HCT116 (cell line): Measurements from ENCODE around the gene RFTN1. TPM values are rescaled to one million over a fixed set of nuclear protein-coding genes. Genes with fewer than 3 reads are reported as not detected.

Experiments
- ATAC-seq: fragments of 200-7000 bp; cut with Tn5 transposase; 2 replicates; pipeline ENCODE4 v1.9.1; 2020; ENCODE audit warnings: mild to moderate bottlenecking, moderate library complexity
- BruUV-seq: library from RNA; stranded (reverse); fragments of 400-500 nt; replicated peaks from 2 replicates; lab custom pipeline; 2021; lab: Mats Ljungman, UMichigan
- CTCF ChIA-PET: fragments of 300-600 bp; sonication (Branson Sonifier 250); formaldehyde crosslinking; loops from one replicate; lab custom pipeline; 2021; ENCODE audit warnings: antibody characterized with exemption; lab: Charles Lee
- POLR2A ChIA-PET: fragments of 300-600, 350-600 bp; sonication (Branson Sonifier 250); formaldehyde crosslinking; loops from one replicate; lab custom pipeline; 2021; ENCODE audit warnings: antibody characterized with exemption; lab: Charles Lee
- RAD21 ChIA-PET, 2 experiments: fragments of 300-600 bp; sonication (Branson Sonifier 250); formaldehyde crosslinking; loops; one replicate each; lab custom pipeline; 2023; ENCODE audit warnings: low total read pairs in 2 of 2; ENCODE audit not compliant: uncharacterized antibody in 2 of 2, unreplicated experiment in 2 of 2, low non-redundant PET in 1 of 2; lab: Charles Lee
- DNase-seq: peaks from one replicate; pipeline ENCODE4 v3.0.0-alpha.2; 2010; ENCODE audit warnings: low read depth, low spot score
- H2AFZ ChIP-seq: fragments of 200-600 bp; shearing (Covaris generic), sonication (generic); 2 replicates; pipeline ENCODE4 v1.6.1; 2017; ENCODE audit warnings: low read depth, mixed run types, mixed read lengths, antibody characterized with exemption, low read length; ENCODE audit not compliant: poor library complexity, severe bottlenecking
- H3K27ac ChIP-seq: 2 replicates; pipeline ENCODE4 v1.5.1; 2012; ENCODE audit warnings: low read depth, low read length
- H3K27me3 ChIP-seq: fragments of 200-600 bp; sonication (generic); 2 replicates; pipeline ENCODE4 v1.6.1; 2016; ENCODE audit warnings: mixed run types, low read length, mixed read lengths; ENCODE audit not compliant: insufficient read depth
- H3K36me3 ChIP-seq, 2 experiments: fragments of 200-500 bp in 1 of 2; fragments of 200-600 bp in 1 of 2; sonication (Bioruptor generic) in 1 of 2; sonication (generic) in 1 of 2; 2 replicates each; pipeline versions ENCODE4 v1.5.1 to v1.6.1; 2014 to 2016; ENCODE audit warnings: low read length in 2 of 2, inconsistent platforms in 1 of 2, mixed read lengths in 1 of 2, mixed run types in 1 of 2; ENCODE audit not compliant: insufficient read depth in 2 of 2, control insufficient read depth in 1 of 2
- H3K4me1 ChIP-seq, 2 experiments: fragments of 200-600 bp in 1 of 2; sonication (generic) in 1 of 2; 2 replicates each; pipeline versions ENCODE4 v1.5.1 to v1.6.1; 2012 to 2017; ENCODE audit warnings: low read length in 2 of 2, inconsistent platforms in 1 of 2, mild to moderate bottlenecking in 1 of 2, mixed read lengths in 1 of 2, mixed run types in 1 of 2, moderate library complexity in 1 of 2; ENCODE audit not compliant: insufficient read depth in 2 of 2, control insufficient read depth in 1 of 2
- H3K4me2 ChIP-seq: fragments of 200-600 bp; sonication (generic); 2 replicates; pipeline ENCODE4 v1.6.1; 2017; ENCODE audit warnings: mixed run types, low read length, mixed read lengths
- H3K4me3 ChIP-seq, 2 experiments: fragments of 200-600 bp in 1 of 2; sonication (generic) in 1 of 2; replicated peaks in 1 of 2; 2 replicates each; pipeline ENCODE4 v1.5.1; 2011 to 2016; ENCODE audit warnings: low read length in 2 of 2, control low read depth in 1 of 2, low read depth in 1 of 2, mild to moderate bottlenecking in 1 of 2, mixed read lengths in 1 of 2, mixed run types in 1 of 2
- H3K79me2 ChIP-seq: fragments of 200-600 bp; sonication (generic); 2 replicates; pipeline ENCODE4 v1.6.1; 2017; ENCODE audit warnings: mild to moderate bottlenecking, mixed run types, low read length, moderate library complexity, mixed read lengths; ENCODE audit not compliant: insufficient read depth
- H3K9ac ChIP-seq: fragments of 200-600 bp; sonication (generic); 2 replicates; pipeline ENCODE4 v1.6.1; 2016; ENCODE audit warnings: low read length, mixed read lengths
- H3K9me2 ChIP-seq: fragments of 200-600 bp; sonication (generic), shearing (Covaris generic); 2 replicates; pipeline ENCODE4 v1.6.1; 2017; ENCODE audit warnings: mixed run types, mild to moderate bottlenecking, moderate library complexity; ENCODE audit not compliant: insufficient read depth
- H3K9me3 ChIP-seq, 2 experiments: fragments of 200-500 bp in 1 of 2; fragments of 200-600 bp in 1 of 2; sonication (Bioruptor generic) in 1 of 2; sonication (generic) in 1 of 2; 2 replicates each; pipeline ENCODE4 v1.6.1; 2014 to 2017; ENCODE audit warnings: low read length in 2 of 2, mixed read lengths in 2 of 2, inconsistent platforms in 1 of 2, low read depth in 1 of 2, mild to moderate bottlenecking in 1 of 2, mixed run types in 1 of 2, moderate library complexity in 1 of 2; ENCODE audit not compliant: control insufficient read depth in 1 of 2, insufficient read depth in 1 of 2
- H4K20me1 ChIP-seq: fragments of 200-600 bp; sonication (generic), shearing (Covaris generic); 2 replicates; pipeline ENCODE4 v1.6.1; 2017; ENCODE audit warnings: mixed run types, mild to moderate bottlenecking, moderate library complexity; ENCODE audit not compliant: insufficient read depth
- ATF3 ChIP-seq: IDR thresholded peaks from 2 replicates; pipeline ENCODE4 v1.6.1; 2012
- CEBPB ChIP-seq: IDR thresholded peaks from 2 replicates; pipeline ENCODE4 v1.6.1; 2012; ENCODE audit warnings: low read depth
- FOSL1 ChIP-seq: IDR thresholded peaks from 2 replicates; pipeline ENCODE4 v1.6.1; 2012; ENCODE audit warnings: low read depth
- JUND ChIP-seq: IDR thresholded peaks from 2 replicates; pipeline ENCODE4 v1.6.1; 2012
- POLR2AphosphoS5 ChIP-seq: IDR thresholded peaks from 2 replicates; pipeline ENCODE4 v1.6.1; 2011; ENCODE audit warnings: mild to moderate bottlenecking, low read depth, low read length, moderate library complexity
- REST ChIP-seq: IDR thresholded peaks from 2 replicates; pipeline ENCODE4 v1.6.1; 2012; ENCODE audit warnings: low read depth
- SIN3A ChIP-seq: IDR thresholded peaks from 2 replicates; pipeline ENCODE4 v1.6.1; 2012; ENCODE audit warnings: low read depth
- SP1 ChIP-seq: IDR thresholded peaks from 2 replicates; pipeline ENCODE4 v1.6.1; 2012; ENCODE audit warnings: low read depth
- TCF7L2 ChIP-seq: IDR thresholded peaks from 2 replicates; pipeline ENCODE4 v1.7.0; 2011; ENCODE audit warnings: borderline replicate concordance, inconsistent platforms; ENCODE audit not compliant: insufficient read depth, insufficient read length; ENCODE audit errors: extremely low read depth
- ZFX ChIP-seq: fragments of 450-650 bp; IDR thresholded peaks from 2 replicates; pipeline ENCODE4 v1.6.1; 2017
- ZNF274 ChIP-seq: fragments of 200-500 bp; sonication (Bioruptor generic); IDR thresholded peaks from 2 replicates; pipeline ENCODE4 v1.6.1; 2014; ENCODE audit warnings: mild to moderate bottlenecking, low read depth, low read length, inconsistent platforms
- intact Hi-C: fragments of 100-400 bp; cut with micrococcal nuclease; formaldehyde crosslinking; loops from 2 replicates; pipeline ENCODE4 v1.10.0; 2022
- total RNA-seq: library from RNA; stranded (reverse); gene quantifications from one replicate; pipeline ENCODE4 v1.2.1, GENCODE V29; 2021; ENCODE audit not compliant: unreplicated experiment

The RFTN1 gene
- total RNA-seq, 1 experiment from 2014 or later: 3.9 TPM

GRCh38 chr3:16338999-16339398, 174.5 kb downstream of the RFTN1 start:
- H3K36me3 ChIP-seq: no peaks in the 10 kb centered on the region
- no peaks in the 10 kb centered on the region for H3K27me3 ChIP-seq
- no TSS peak for BruUV-seq
- no peak overlapping the region for H3K27ac ChIP-seq
- DNase-seq: no peak
- no peaks in the 10 kb centered on the region for H3K9me2 ChIP-seq
- CTCF ChIA-PET: interaction anchor here (1.1 kb wide), 1 partner anchor 49 kb away, joined by 3 read pairs; no protein-coding TSS in a partner anchor
- RAD21 ChIA-PET: no interaction called here
- no peak for ATAC-seq
- H4K20me1 ChIP-seq: 0 out of 2 replicates have a peak, but pooled peaks cover 3% of the 10 kb centered on the region
- H3K9me3 ChIP-seq: no peaks in the 10 kb centered on the region
- no peak overlapping the region for H3K9ac ChIP-seq
- no peak overlapping the region for H3K4me3 ChIP-seq
- no peaks in the 10 kb centered on the region for H3K79me2 ChIP-seq
- POLR2A ChIA-PET: no interaction called here
- intact Hi-C loops: no loop called here
- no peak overlapping the region for H2AFZ ChIP-seq
- H3K4me1 ChIP-seq: no peaks in the 10 kb centered on the region
- no peak overlapping the region for H3K4me2 ChIP-seq
- TF ChIP-seq POLR2AphosphoS5: no peak
- TF ChIP-seq CEBPB: 0 out of 2 replicates have a peak, but pooled peaks have one; percentile 32
- TF ChIP-seq, all 23 proteins: peak for 1

- RAD21 ChIA-PET: no interaction called here
- no peak for TF ChIP-seq JUND
- no peak for TF ChIP-seq REST
- no peak for TF ChIP-seq ZNF274
- TF ChIP-seq ZFX: no peak
- no peak for TF ChIP-seq SIN3A
- no peak for TF ChIP-seq SP1
- TF ChIP-seq FOSL1: no peak
- TF ChIP-seq TCF7L2: no peak
- TF ChIP-seq ATF3: no peak
- CTCF ChIA-PET: interaction anchor here (1.1 kb wide), 1 partner anchor 48 kb away, joined by 3 read pairs; no protein-coding TSS in a partner anchor
Measured at GRCh38 chr3:16337856-16338540, 175.5 kb downstream of the RFTN1 start.

More at GRCh38 chr3:16337856-16338540, 175.5 kb downstream of the RFTN1 start:
- no peak overlapping the region for H3K4me3 ChIP-seq
- no peaks in the 10 kb centered on the region for H3K36me3 ChIP-seq
- intact Hi-C loops: no loop called here
- ATAC-seq: no peak
- no peaks in the 10 kb centered on the region for H3K4me1 ChIP-seq
- BruUV-seq: no TSS peak
- no peaks in the 10 kb centered on the region for H3K79me2 ChIP-seq
- H3K9me3 ChIP-seq: no peaks in the 10 kb centered on the region
- no peaks in the 10 kb centered on the region for H3K27me3 ChIP-seq
- H3K4me2 ChIP-seq: no peak overlapping the region
- H4K20me1 ChIP-seq: 0 out of 2 replicates have a peak, but pooled peaks cover 3% of the 10 kb centered on the region
- no peaks in the 10 kb centered on the region for H3K9me2 ChIP-seq
- no peak for DNase-seq
- POLR2A ChIA-PET: no interaction called here
- H3K9ac ChIP-seq: no peak overlapping the region
- H2AFZ ChIP-seq: no peak overlapping the region
- no peak overlapping the region for H3K27ac ChIP-seq
